Measurements from ENCODE around the gene PRG3.
"Not testable (repeated sequence)": the region's sequence is repeated elsewhere in the genome, so short reads cannot be mapped to it uniquely, and the experiment has no call there.

Gene PRG3

GRCh38 chr11:57407941-57408475, 27.1 kb upstream of the PRG3 start:
- no peak for FAIRE-seq

DNA sequence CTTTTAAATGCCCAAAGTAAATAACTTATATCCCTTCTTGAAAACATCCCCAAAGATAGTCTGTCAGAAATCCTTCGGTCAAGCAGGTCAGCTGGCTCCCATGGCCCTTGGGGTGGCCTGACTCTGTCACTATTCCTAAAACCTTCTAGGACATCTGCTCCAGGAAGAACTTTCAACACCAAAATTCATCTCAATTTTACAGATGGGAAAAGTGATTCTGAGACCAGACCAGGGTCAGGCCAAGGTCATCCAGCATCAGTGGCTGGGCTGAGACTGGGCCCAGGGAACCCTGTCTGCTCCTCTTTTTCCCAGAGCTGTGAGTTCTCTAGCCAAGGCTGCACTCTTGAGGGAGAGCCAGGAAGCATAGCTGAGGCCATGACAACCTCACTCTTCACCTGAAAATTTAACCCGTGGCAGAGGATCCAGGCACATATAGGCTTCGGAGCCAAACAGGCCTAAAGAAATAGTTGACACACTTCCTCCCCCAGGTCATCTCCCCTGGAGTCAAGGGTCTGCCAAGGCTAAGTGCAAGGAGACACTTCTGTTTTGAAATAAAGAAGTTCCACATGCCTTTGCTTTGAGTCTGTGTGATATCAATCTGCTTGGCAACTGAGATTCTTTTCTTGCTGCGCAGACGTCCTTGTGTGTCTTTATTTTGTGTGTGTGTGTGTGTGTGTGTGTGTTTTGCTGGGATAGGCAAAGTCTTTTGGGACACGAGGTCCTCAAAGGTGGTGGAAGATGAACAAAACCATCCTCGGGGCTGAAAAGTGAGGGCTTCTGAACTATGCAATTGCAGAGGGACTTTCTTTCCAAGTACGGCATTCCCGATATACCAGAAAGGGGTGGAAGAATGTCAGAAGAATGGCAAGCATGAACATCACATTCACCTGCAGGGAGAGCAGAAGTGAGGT, 26.3 kb upstream of the PRG3 start:
- FAIRE-seq: no peak

GRCh38 chr11:57406337-57406904, 25.5 kb upstream of the PRG3 start:
- no peak for FAIRE-seq

GRCh38 chr11:57405271-57405860, 24.4 kb upstream of the PRG3 start:
- no peak for FAIRE-seq

GRCh38 chr11:57403802-57404147, 22.8 kb upstream of the PRG3 start:
- no peak for FAIRE-seq

- FAIRE-seq: not testable (repeated sequence)
Measured at GRCh38 chr11:57403003-57403801, 22.3 kb upstream of the PRG3 start.

- no peak for FAIRE-seq
Measured at GRCh38 chr11:57402188-57403002, 21.4 kb upstream of the PRG3 start.

DNA sequence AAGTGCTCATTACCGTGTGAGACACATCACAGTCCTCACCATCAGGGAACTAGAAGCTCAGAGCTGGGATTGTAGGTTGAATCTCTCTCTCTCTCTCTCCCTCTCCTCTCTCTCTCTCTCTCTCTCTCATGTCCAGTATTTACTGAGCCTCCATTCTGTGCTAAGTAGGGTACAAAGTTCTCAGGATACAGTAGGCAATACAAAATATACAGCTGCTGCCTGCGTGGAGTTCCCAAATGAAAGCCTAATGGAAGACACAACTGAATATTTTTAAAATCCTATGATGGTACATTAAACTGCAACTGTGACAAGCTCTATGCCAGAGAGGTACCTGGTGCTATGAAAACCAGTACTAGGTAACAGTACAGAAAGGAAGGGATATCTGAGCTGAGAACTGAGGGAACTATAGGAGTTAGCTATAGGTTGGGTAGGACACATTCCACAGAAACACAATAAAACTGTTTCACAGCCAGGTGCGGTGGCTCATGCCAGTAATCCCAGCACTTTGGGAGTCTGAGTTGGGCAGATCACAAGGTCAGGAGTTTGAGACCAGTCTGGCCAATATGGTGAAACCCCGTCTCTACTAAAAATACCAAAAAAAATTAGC, 19.1 kb upstream of the PRG3 start:
- no peak for FAIRE-seq

GRCh38 chr11:57399221-57399620, 18.3 kb upstream of the PRG3 start:
- no peak for FAIRE-seq

DNA sequence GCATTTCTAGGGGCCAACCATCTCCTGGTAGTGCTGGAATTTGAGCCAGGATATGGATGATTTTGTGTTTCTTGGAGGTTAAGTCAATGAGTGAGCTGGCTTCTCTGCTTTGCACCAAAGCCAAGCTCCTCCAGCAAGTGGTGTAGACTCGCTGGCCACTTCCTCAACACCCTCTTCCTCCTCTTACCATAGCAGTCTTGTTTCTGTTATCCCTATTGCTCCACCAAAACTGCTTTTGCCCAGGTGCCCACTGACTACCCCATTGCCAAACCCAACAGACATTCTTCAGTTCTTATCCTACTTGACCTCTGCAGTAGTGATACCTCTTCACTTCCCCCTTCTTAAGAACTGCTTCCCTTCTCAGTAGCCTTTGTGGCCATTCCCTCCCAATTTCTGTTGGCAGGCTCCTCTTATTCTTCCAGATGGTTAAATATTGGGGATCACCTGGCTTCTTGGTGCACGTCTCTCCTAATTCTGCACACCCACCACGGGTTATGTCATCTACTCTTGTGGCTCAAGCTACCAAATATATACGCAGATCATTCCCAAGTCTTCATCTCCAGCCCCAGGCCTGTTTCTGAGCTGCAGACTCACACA, 16.5 kb upstream of the PRG3 start:
- FAIRE-seq: no peak

GRCh38 chr11:57396744-57397143, 15.8 kb upstream of the PRG3 start:
- no peak for FAIRE-seq

DNA sequence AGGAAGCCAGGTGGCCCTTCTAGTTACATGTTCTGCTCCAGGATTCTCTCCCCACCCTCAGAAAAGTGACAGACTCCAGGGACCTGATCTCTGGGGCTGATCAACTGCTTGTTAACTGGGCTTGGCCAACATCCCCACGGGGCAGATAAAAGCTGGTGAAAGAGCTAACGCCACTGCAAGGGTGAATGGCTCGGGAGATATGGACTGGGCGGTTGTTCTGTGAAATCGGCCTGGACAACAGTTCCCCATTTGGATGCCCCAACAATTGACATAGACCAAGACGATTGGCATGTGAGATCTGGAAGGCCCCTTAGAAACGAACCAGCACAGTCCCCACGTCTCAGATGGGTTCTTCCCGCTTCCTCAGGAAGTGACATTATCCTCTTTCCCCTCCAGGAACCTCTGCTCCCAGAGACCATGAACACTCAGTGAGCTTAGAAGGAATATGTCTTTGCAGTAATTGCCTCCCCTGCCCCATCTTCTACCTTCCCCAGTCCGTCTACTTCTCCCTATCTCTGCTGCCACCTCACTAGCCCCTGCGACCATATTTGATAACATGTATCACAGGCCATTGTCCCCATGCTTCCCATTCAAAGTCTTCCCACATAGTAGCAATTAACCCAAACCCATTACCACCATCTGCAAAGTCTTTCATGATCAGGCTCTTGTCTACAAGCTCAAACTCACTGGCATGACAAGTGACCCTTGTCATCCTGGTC, 15.1 kb upstream of the PRG3 start:
- FAIRE-seq: no peak

GRCh38 chr11:57394203-57394965, 13.4 kb upstream of the PRG3 start:
- no peak for FAIRE-seq

- FAIRE-seq: no peak
Measured at GRCh38 chr11:57392763-57393105, 11.8 kb upstream of the PRG3 start.

GRCh38 chr11:57392066-57392762, 11.3 kb upstream of the PRG3 start:
- no peak for FAIRE-seq

DNA sequence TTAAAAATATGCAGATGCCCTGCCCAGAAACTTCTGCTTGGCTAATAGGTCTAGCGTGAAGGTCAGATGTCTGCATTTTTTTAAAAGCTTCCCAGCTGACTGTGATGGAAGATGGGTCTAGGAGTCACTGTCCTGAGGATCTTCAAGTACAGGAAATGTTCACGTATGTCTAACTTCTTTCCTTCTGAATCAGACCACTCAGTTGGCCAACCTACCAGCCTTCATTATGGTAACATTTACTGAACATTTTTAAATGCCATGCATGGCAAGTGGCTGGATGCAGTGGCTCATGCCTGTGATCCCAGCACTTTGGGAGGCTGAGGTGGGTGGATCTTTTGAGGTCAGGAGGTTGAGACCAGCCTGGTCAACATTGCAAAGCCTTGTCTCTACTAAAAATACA, 10.6 kb upstream of the PRG3 start:
- no peak for FAIRE-seq

DNA sequence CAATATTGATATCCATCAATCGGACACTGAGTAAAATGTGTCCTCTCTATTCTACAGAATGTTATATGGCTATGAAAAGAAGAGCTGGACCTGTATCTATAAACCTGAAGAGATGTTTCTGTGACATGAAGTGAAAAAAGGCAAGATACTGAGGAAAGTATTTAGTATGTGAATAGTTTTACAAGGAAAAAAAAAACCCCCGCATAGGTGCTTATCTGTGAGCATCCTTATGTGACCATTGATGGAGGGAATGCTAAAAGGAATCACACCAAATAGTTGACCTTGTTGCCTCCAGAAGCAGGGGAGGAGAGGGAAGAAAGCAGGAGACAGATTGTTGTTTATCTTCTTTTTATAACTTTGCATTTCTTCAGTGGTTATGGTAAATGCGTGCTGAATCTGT, 10.2 kb upstream of the PRG3 start:
- FAIRE-seq: no peak

GRCh38 chr11:57390535-57390934, 9.6 kb upstream of the PRG3 start, which contains the start of gene PRG2:
Gene PRG2, minus strand, starts transcription at chr11:57390650. Its CDS starts 706 bp downstream, at chr11:57389944.
- FAIRE-seq: no peak
